SK-N-SH (cell line): Measurements from ENCODE around the gene SCARB2. TPM values are rescaled to one million over a fixed set of nuclear protein-coding genes. Genes with fewer than 3 reads are reported as not detected.
A peak's percentile ranks its signal among the peaks of the same experiment; 100 is the strongest.

Experiments
- ELF1 ChIP-seq: IDR thresholded peaks from 2 replicates; pipeline ENCODE4 v1.4.0; 2012
- EP300 ChIP-seq, 2 experiments: IDR thresholded peaks; 2 replicates each; pipeline versions ENCODE4 v1.4.0 to v1.6.1; 2012; ENCODE audit warnings: borderline replicate concordance in 1 of 2, low read depth in 1 of 2, low read length in 1 of 2
- EZH2phosphoT487 ChIP-seq: fragments of 200-600 bp; sonication (generic); IDR thresholded peaks from 2 replicates; pipeline ENCODE4 v1.6.1; 2017; ENCODE audit warnings: low read depth, mixed run types, mild to moderate bottlenecking, antibody characterized with exemption, moderate library complexity, borderline replicate concordance
- FOSL2 ChIP-seq: IDR thresholded peaks from 2 replicates; pipeline ENCODE4 v1.4.0; 2012; ENCODE audit warnings: low read depth, mild to moderate bottlenecking, moderate library complexity, borderline replicate concordance
- FOXM1 ChIP-seq: IDR thresholded peaks from 2 replicates; pipeline ENCODE4 v1.4.0; 2012; ENCODE audit warnings: low read depth, mild to moderate bottlenecking
- GABPA ChIP-seq: IDR thresholded peaks from 2 replicates; pipeline ENCODE4 v1.4.0; 2012; ENCODE audit warnings: low read depth, mild to moderate bottlenecking
- GATA2 ChIP-seq: sonication (generic); formaldehyde crosslinking; IDR thresholded peaks from 2 replicates; pipeline ENCODE4 v1.5.0; 2020; ENCODE audit warnings: mild to moderate bottlenecking, missing genetic modification reagents
- JUND ChIP-seq: IDR thresholded peaks from 2 replicates; pipeline ENCODE4 v1.4.0; 2012
- MEF2A ChIP-seq: IDR thresholded peaks from 2 replicates; pipeline ENCODE4 v1.4.0; 2012; ENCODE audit warnings: low read depth, borderline replicate concordance
- MXI1 ChIP-seq: IDR thresholded peaks from 2 replicates; pipeline ENCODE4 v1.6.1; 2012; ENCODE audit warnings: mild to moderate bottlenecking, low read depth, low read length, improper control_type of control experiment
- NFIC ChIP-seq: IDR thresholded peaks from 2 replicates; pipeline ENCODE4 v1.4.0; 2012; ENCODE audit warnings: borderline replicate concordance
- NRF1 ChIP-seq: IDR thresholded peaks from 2 replicates; pipeline ENCODE4 v1.6.1; 2012; ENCODE audit warnings: low read depth, mild to moderate bottlenecking, low read length
- RAD21 ChIP-seq: IDR thresholded peaks from 2 replicates; pipeline ENCODE4 v1.6.1; 2012; ENCODE audit warnings: mild to moderate bottlenecking, low read length
- RFX5 ChIP-seq: IDR thresholded peaks from 2 replicates; pipeline ENCODE4 v1.6.1; 2012; ENCODE audit warnings: mild to moderate bottlenecking, improper control_type of control experiment, low read length
- RXRA ChIP-seq: IDR thresholded peaks from 2 replicates; pipeline ENCODE4 v1.4.0; 2012; ENCODE audit warnings: low read depth, mild to moderate bottlenecking, borderline replicate concordance
- SMC3 ChIP-seq: IDR thresholded peaks from 2 replicates; pipeline ENCODE4 v1.6.1; 2012; ENCODE audit warnings: low read depth, low read length, improper control_type of control experiment
- TAF1 ChIP-seq: IDR thresholded peaks from 2 replicates; pipeline ENCODE4 v1.6.1; 2012; ENCODE audit warnings: low read depth, mild to moderate bottlenecking, low read length, moderate library complexity, borderline replicate concordance
- TCF12 ChIP-seq: IDR thresholded peaks from 2 replicates; pipeline ENCODE4 v1.4.0; 2012
- TEAD4 ChIP-seq: IDR thresholded peaks from 2 replicates; pipeline ENCODE4 v1.4.0; 2012; ENCODE audit warnings: mild to moderate bottlenecking, borderline replicate concordance; ENCODE audit not compliant: insufficient read depth
- YY1 ChIP-seq: IDR thresholded peaks from 2 replicates; pipeline ENCODE4 v1.4.0; 2012; ENCODE audit warnings: low read depth, mild to moderate bottlenecking
- polyA plus RNA-seq, 3 experiments: library from polyadenylated mRNA; depleted of rRNA; stranded (reverse); fragments of >200 nt; gene quantifications; 2 replicates each; pipeline ENCODE4 v1.2.3, GENCODE V29; 2012
- TF ChIP-seq, protein P1 (sequence below): fragments of 150-350 bp; IDR thresholded peaks from 2 replicates; pipeline ENCODE4 v1.6.1; 2017; ENCODE audit warnings: antibody characterized with exemption, low read length, low read depth, borderline replicate concordance
- TF ChIP-seq, protein P2 (sequence below): fragments of 200-600 bp; sonication (generic); IDR thresholded peaks from 2 replicates; pipeline ENCODE4 v1.6.1; 2017; ENCODE audit warnings: antibody characterized with exemption, mild to moderate bottlenecking, moderate library complexity
- TF ChIP-seq, protein P3 (sequence below): IDR thresholded peaks from 2 replicates; pipeline ENCODE4 v1.4.0; 2012; ENCODE audit warnings: low read depth, borderline replicate concordance
- TF ChIP-seq, protein P4 (sequence below): IDR thresholded peaks from 2 replicates; pipeline ENCODE4 v1.4.0; 2012; ENCODE audit warnings: low read depth
- TF ChIP-seq, protein P5 (sequence below): IDR thresholded peaks from 2 replicates; pipeline ENCODE4 v1.4.0; 2012; ENCODE audit warnings: low read depth, borderline replicate concordance

The SCARB2 gene
- polyA plus RNA-seq, 1 of the 3 experiments (the other 2 are of a cell fraction), result 82.6 TPM

DNA sequence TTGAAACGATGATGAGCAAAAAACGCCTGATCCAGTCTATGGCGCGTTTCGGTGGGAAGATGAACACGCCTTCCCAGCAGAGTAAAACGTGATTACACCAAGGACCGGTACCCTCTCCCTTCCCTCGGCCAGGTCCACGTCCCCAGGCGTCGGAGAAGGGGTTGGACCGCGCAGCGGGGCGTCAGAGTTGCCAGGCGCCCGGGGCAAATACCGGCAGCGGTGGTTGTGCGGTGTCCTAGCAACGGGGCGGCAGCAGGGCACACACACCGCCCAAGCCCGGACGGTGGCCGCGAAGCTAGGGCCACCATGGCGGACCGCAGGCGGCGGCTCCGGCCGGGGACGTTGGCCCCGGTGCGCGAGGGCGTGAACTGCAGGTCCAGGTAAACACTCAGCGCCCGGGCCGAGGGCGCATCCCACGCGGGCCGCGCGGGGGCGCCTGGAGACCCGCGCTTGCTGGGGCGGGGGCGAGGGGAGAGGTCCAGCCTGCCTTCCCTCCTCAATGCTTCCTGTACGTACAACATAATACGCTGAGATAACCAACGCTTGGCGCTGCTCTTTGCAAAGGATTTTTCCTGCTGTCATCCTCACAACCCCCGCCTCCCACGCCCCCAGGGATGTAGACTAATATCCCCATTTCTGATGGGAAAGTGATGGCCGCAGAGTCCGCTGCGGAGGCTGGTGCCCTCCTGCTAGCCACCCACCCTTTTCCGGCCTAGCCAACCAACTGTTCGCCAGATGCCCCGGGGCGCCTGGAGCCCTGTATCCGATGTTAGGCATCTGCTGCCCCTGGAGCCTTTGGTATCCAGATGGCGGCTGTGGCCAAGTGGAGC, 38.0 kb upstream of the SCARB2 start, which contains the start of gene FAM47E (continued):
- TF ChIP-seq, protein P1, sequence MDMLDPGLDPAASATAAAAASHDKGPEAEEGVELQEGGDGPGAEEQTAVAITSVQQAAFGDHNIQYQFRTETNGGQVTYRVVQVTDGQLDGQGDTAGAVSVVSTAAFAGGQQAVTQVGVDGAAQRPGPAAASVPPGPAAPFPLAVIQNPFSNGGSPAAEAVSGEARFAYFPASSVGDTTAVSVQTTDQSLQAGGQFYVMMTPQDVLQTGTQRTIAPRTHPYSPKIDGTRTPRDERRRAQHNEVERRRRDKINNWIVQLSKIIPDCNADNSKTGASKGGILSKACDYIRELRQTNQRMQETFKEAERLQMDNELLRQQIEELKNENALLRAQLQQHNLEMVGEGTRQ, result no peak
- TF ChIP-seq FOSL2, result no peak
- peak; percentile 65 for TF ChIP-seq MXI1
- TF ChIP-seq TCF12, result no peak
- no peak for TF ChIP-seq JUND
- TF ChIP-seq GABPA, result no peak
- no peak for TF ChIP-seq NRF1
- TF ChIP-seq, protein P2, sequence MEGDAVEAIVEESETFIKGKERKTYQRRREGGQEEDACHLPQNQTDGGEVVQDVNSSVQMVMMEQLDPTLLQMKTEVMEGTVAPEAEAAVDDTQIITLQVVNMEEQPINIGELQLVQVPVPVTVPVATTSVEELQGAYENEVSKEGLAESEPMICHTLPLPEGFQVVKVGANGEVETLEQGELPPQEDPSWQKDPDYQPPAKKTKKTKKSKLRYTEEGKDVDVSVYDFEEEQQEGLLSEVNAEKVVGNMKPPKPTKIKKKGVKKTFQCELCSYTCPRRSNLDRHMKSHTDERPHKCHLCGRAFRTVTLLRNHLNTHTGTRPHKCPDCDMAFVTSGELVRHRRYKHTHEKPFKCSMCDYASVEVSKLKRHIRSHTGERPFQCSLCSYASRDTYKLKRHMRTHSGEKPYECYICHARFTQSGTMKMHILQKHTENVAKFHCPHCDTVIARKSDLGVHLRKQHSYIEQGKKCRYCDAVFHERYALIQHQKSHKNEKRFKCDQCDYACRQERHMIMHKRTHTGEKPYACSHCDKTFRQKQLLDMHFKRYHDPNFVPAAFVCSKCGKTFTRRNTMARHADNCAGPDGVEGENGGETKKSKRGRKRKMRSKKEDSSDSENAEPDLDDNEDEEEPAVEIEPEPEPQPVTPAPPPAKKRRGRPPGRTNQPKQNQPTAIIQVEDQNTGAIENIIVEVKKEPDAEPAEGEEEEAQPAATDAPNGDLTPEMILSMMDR, result peak; percentile 59
- TF ChIP-seq, protein P3, sequence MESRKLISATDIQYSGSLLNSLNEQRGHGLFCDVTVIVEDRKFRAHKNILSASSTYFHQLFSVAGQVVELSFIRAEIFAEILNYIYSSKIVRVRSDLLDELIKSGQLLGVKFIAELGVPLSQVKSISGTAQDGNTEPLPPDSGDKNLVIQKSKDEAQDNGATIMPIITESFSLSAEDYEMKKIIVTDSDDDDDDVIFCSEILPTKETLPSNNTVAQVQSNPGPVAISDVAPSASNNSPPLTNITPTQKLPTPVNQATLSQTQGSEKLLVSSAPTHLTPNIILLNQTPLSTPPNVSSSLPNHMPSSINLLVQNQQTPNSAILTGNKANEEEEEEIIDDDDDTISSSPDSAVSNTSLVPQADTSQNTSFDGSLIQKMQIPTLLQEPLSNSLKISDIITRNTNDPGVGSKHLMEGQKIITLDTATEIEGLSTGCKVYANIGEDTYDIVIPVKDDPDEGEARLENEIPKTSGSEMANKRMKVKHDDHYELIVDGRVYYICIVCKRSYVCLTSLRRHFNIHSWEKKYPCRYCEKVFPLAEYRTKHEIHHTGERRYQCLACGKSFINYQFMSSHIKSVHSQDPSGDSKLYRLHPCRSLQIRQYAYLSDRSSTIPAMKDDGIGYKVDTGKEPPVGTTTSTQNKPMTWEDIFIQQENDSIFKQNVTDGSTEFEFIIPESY, result no peak
- TF ChIP-seq YY1, result peak; percentile 78
- TF ChIP-seq EZH2phosphoT487, result no peak
- peak; percentile 44; the same call in 1 of the 2 replicates for TF ChIP-seq TAF1
- TF ChIP-seq, protein P4, sequence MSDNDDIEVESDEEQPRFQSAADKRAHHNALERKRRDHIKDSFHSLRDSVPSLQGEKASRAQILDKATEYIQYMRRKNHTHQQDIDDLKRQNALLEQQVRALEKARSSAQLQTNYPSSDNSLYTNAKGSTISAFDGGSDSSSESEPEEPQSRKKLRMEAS, result no peak; the same call in 1 of the 2 replicates
- no peak for TF ChIP-seq ELF1
- TF ChIP-seq, protein P5, sequence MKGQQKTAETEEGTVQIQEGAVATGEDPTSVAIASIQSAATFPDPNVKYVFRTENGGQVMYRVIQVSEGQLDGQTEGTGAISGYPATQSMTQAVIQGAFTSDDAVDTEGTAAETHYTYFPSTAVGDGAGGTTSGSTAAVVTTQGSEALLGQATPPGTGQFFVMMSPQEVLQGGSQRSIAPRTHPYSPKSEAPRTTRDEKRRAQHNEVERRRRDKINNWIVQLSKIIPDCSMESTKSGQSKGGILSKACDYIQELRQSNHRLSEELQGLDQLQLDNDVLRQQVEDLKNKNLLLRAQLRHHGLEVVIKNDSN, result no peak
- peak in 1 of 2 experiments; percentile 38; a peak in 1 of 4 replicates for TF ChIP-seq EP300 (IDR thresholded peaks at IDR 0.05; ENCODE audit: borderline replicate concordance in 1 of 2, low read depth in 1 of 2, low read length in 1 of 2)
- TF ChIP-seq MEF2A, result no peak
- no peak for TF ChIP-seq TEAD4
- TF ChIP-seq FOXM1, result no peak
- TF ChIP-seq GATA2 (CRISPR knock-in tag), result peak; percentile 23; the same call in 1 of the 2 replicates
- peak; percentile 96 for TF ChIP-seq RFX5
- TF ChIP-seq RXRA, result no peak
- TF ChIP-seq NFIC, result no peak
- peak; percentile 43; the same call in 1 of the 2 replicates for TF ChIP-seq SMC3
- peak; percentile 49 for TF ChIP-seq RAD21
